RWPE2 (cell line): ENCODE measurements around the gene NAPG.
"Not testable (repeated sequence)": the region's sequence is repeated elsewhere in the genome, so short reads cannot be mapped to it uniquely, and the experiment has no call there.

Experiments
- ATAC-seq: fragments of 200-7000 bp; cut with Tn5 transposase; 3 replicates; pipeline ENCODE4 v1.9.1; 2021; ENCODE audit warnings: low read depth
- DNase-seq: peaks from one replicate; pipeline ENCODE4 v3.0.0-alpha.2; 2020; ENCODE audit warnings: low spot score
- H3K27ac ChIP-seq: fragments of 450-650 bp; 2 replicates; pipeline ENCODE4 v1.5.1; 2017; ENCODE audit warnings: mild to moderate bottlenecking; ENCODE audit not compliant: poor library complexity, severe bottlenecking
- H3K27me3 ChIP-seq: fragments of 250-450 bp; sonication (Bioruptor Pico); 2 replicates; pipeline ENCODE4 v1.5.1; 2021; ENCODE audit warnings: mild to moderate bottlenecking, moderate library complexity; ENCODE audit not compliant: insufficient read depth, poor library complexity, severe bottlenecking
- H3K36me3 ChIP-seq: fragments of 250-450 bp; sonication (Bioruptor Pico); 2 replicates; pipeline ENCODE4 v1.5.1; 2020; ENCODE audit warnings: low read depth, mild to moderate bottlenecking, moderate library complexity
- H3K4me1 ChIP-seq: fragments of 250-450 bp; sonication (Bioruptor Pico); 2 replicates; pipeline ENCODE4 v1.5.1; 2021; ENCODE audit warnings: mild to moderate bottlenecking, moderate library complexity; ENCODE audit not compliant: insufficient read depth, poor library complexity, severe bottlenecking
- H3K4me3 ChIP-seq: fragments of 250-450 bp; sonication (Bioruptor Pico); 2 replicates; pipeline ENCODE4 v1.5.1; 2021; ENCODE audit warnings: mild to moderate bottlenecking, moderate library complexity; ENCODE audit not compliant: severe bottlenecking
- H3K9me3 ChIP-seq: fragments of 250-450 bp; sonication (Bioruptor Pico); 2 replicates; pipeline ENCODE4 v1.5.1; 2021; ENCODE audit warnings: mild to moderate bottlenecking, moderate library complexity; ENCODE audit not compliant: severe bottlenecking
- TF ChIP-seq, protein P1 (sequence below): fragments of 450-650 bp; IDR thresholded peaks from one replicate; pipeline ENCODE4 v1.5.1; 2017; ENCODE audit warnings: mild to moderate bottlenecking, moderate library complexity; ENCODE audit not compliant: poor library complexity, severe bottlenecking

The NAPG gene

DNA sequence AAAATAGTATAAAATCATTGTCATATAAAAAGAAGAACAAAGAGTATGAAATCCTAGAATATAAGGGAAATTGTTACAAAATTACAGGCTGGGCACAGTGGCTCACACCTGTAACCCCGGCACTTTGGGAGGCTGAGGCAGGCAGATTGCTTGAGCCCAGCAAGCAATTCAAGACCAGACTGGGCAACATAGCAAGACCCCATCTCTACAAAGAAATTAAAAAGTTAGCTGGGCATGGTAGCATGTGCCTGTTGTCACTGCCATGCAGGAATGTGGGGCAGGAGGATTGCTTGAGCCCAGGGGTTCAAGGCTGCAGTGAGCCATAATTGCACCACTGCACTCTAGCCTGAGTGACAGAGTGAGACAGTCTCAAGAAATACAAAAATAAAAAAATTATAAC lies 44.8 kb downstream of the NAPG start:
- Histone ChIP-seq H3K27ac (no peak overlapping the region), H3K4me3 (no peak overlapping the region), H3K9me3 (no peaks in the 10 kb centered on the region), H3K36me3 (no peaks in the 10 kb centered on the region), H3K4me1 (peaks cover 6% of the 10 kb centered on the region), H3K27me3 (no peaks in the 10 kb centered on the region)
- TF ChIP-seq, protein P1, sequence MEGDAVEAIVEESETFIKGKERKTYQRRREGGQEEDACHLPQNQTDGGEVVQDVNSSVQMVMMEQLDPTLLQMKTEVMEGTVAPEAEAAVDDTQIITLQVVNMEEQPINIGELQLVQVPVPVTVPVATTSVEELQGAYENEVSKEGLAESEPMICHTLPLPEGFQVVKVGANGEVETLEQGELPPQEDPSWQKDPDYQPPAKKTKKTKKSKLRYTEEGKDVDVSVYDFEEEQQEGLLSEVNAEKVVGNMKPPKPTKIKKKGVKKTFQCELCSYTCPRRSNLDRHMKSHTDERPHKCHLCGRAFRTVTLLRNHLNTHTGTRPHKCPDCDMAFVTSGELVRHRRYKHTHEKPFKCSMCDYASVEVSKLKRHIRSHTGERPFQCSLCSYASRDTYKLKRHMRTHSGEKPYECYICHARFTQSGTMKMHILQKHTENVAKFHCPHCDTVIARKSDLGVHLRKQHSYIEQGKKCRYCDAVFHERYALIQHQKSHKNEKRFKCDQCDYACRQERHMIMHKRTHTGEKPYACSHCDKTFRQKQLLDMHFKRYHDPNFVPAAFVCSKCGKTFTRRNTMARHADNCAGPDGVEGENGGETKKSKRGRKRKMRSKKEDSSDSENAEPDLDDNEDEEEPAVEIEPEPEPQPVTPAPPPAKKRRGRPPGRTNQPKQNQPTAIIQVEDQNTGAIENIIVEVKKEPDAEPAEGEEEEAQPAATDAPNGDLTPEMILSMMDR, result no peak
- DNase-seq (no peak), ATAC-seq (no peak)

DNA sequence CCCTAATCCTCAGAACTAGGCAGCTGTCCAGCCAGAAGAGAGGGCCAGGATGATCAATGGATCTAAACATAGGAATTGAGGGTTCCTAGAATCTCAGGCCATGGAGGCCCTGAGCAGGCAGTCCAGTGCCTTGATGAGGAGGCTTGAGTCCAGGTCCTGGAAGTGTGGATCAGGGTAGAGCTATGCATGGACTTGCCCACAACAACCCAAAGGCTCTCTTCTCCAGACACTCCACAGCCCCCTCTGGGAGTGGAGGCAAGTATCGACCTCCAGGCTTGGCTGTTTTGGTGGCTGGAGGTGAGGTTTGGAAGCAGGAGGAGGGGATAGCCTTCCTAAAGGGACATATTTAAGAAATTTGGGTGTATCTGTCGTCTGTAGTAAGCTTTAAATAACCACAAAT lies 45.7 kb downstream of the NAPG start:
- Histone ChIP-seq H3K4me3 (no peak overlapping the region), H3K27ac (no peak overlapping the region), H3K4me1 (peaks cover under 1% of the 10 kb centered on the region), H3K27me3 (no peaks in the 10 kb centered on the region), H3K36me3 (no peaks in the 10 kb centered on the region), H3K9me3 (no peaks in the 10 kb centered on the region)
- DNase-seq (no peak), ATAC-seq (no peak)
- TF ChIP-seq, protein P1, result no peak

DNA sequence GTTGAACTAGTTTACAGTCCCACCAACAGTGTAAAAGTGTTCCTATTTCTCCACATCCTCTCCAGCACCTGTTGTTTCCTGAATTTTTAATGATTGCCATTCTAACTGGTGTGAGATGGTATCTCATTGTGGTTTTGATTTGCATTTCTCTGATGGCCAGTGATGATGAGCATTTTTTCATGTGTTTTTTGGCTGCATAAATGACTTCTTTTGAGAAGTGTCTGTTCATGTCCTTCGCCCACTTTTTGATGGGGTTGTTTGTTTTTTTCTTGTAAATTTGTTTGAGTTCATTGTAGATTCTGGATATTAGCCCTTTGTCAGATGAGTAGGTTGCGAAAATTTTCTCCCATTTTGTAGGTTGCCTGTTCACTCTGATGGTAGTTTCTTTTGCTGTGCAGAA lies 47.4 kb downstream of the NAPG start:
- not testable (repeated sequence) for H3K4me1 ChIP-seq

DNA sequence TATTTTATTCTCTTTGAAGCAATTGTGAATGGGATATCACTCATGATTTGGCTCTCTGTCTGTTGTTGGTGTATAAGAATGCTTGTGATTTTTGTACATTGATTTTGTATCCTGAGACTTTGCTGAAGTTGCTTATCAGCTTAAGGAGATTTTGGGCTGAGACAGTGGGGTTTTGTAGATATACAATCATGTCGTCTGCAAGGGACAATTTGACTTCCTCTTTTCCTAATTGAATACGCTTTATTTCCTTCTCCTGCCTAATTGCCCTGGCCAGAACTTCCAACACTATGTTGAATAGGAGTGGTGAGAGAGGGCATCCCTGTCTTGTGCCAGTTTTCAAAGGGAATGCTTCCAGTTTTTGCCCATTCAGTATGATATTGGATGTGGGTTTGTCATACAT lies 48.6 kb downstream of the NAPG start:
- H3K4me3 ChIP-seq, H3K27ac ChIP-seq, H3K36me3 ChIP-seq, H3K9me3 ChIP-seq, H3K27me3 ChIP-seq, DNase-seq, ATAC-seq: not testable (repeated sequence)
- H3K4me1 ChIP-seq, result peaks cover 17% of the 10 kb centered on the region

More for the DNA sequence above, 47.4 kb downstream of the NAPG start:
- not testable (repeated sequence) for H3K4me3 ChIP-seq, H3K27me3 ChIP-seq, H3K36me3 ChIP-seq, DNase-seq, H3K27ac ChIP-seq, ATAC-seq, H3K9me3 ChIP-seq

DNA sequence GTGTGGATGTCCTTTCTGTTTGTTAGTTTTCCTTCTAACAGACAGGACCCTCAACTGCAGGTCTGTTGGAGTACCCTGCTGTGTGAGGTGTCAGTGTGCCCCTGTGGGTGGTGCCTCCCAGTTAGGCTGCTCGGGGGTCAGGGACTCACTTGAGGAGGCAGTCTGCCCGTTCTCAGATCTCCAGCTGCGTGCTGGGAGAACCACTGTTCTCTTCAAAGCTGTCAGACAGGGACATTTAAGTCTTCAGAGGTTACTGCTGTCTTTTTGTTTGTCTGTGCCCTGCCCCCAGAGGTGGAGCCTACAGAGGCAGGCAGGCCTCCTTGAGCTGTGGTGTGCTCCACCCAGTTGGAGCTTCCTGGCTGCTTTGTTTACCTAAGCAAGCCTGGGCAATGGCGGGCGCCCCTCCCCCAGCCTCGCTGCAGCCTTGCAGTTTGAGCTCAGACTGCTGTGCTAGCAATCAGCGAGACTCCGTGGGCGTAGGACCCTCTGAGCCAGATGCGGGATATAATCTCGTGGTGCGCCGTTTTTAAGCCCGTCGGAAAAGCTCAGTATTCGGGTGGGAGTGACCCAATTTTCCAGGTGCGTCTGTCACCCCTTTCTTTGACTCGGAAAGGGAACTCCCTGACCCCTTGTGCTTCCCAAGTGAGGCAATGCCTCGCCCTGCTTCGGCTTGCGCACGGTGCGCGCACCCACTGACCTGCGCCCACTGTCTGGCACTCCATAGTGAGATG lies 52.2 kb downstream of the NAPG start:
- DNase-seq, H3K27me3 ChIP-seq, H3K36me3 ChIP-seq, ATAC-seq, H3K9me3 ChIP-seq, H3K4me3 ChIP-seq: not testable (repeated sequence)
- Histone ChIP-seq H3K4me1 (peaks cover 22% of the 10 kb centered on the region), H3K27ac (peak overlapping the region; percentile 18)

DNA sequence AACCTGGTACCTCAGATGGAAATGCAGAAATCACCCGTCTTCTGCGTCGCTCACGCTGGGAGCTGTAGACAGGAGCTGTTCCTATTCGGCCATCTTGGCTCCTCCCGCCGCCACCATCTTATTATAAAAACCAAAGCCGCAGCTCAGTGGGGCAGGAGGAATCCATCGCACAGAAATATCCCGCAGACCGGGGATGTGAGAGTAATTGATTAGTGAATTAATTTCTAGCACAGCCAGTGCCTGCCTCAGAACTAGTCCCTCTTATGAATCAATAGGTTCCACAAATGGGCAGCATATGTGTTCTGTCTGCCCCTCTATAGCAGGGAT lies 52.7 kb downstream of the NAPG start:
- Histone ChIP-seq H3K27ac (peak overlapping the region; percentile 18), H3K4me1 (peaks cover 22% of the 10 kb centered on the region)
- not testable (repeated sequence) for H3K4me3 ChIP-seq, DNase-seq, H3K27me3 ChIP-seq, ATAC-seq, H3K9me3 ChIP-seq, H3K36me3 ChIP-seq
